ENCODE results near the gene MYH10. TPM values are rescaled to one million over a fixed set of nuclear protein-coding genes. Genes with fewer than 3 reads are reported as not detected.

The MYH10 gene
- total RNA-seq, 1 experiment from 2014 or later = 147 TPM

DNA sequence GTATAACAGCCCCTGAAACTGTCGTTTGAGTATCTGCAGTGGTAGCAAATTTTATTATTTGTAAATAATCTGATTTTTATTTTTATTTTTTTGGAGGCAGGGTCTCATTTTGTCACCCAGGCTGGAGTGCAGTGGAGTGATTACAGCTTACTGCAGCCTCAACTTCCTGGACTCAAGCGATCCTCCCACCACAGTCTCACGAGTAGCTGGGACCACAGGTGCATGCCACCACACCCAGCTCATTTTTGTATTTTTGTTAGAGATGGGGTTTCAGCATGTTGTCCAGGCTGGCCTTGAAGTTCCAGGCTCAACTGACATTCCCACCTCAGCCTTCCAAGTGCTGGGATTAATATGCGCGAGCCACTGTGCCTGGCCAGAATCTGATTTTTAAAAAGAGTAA is 192.1 kb downstream of the MYH10 start:
- DNase-seq (ENCODE audit: low spot score) = no peak
- in situ Hi-C loops (cut with HindIII; ENCODE audit: low sequenced_read_pairs) = no loop called here

GRCh38 chr17:8436844-8437171 is 193.7 kb downstream of the MYH10 start:
- no peak for DNase-seq (ENCODE audit: low spot score)
- in situ Hi-C loops (cut with HindIII; ENCODE audit: low sequenced_read_pairs) = no loop called here

DNA sequence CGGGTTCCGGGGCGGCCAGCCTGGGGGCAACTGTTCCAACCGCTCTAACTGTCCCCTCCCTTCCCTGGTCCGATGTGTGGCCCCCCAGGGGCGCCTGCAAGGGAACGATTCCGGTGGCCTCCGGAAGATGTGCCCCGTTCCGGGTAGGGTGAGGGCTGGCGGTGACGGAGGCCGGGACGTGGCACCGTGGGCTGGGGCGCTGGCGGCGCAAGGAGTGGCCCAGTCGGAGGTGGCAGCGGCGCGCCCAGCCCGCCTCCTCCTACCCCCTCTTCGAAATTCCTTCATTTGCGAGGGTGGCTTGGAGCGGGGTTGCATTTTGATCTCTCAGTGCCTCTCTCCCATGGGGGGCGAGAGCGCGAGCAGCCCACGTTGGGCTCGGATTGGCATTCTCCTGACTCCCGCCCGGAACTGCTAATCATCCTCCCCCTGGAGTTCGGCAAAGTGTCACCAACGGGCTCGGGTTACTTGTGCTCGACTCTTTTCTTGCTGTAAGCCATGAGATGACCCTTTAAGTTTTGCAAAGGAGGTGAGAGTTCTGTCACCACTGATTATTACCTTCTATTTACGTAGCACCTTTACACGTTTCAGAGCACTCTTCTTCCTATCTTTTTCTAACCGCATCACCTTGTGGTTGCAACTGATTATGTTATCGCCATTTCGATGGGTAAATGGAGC is 194.2 kb downstream of the MYH10 start:
- DNase-seq (ENCODE audit: low spot score) = peak; percentile 40
- in situ Hi-C loops (cut with HindIII; ENCODE audit: low sequenced_read_pairs) = no loop called here

DNA sequence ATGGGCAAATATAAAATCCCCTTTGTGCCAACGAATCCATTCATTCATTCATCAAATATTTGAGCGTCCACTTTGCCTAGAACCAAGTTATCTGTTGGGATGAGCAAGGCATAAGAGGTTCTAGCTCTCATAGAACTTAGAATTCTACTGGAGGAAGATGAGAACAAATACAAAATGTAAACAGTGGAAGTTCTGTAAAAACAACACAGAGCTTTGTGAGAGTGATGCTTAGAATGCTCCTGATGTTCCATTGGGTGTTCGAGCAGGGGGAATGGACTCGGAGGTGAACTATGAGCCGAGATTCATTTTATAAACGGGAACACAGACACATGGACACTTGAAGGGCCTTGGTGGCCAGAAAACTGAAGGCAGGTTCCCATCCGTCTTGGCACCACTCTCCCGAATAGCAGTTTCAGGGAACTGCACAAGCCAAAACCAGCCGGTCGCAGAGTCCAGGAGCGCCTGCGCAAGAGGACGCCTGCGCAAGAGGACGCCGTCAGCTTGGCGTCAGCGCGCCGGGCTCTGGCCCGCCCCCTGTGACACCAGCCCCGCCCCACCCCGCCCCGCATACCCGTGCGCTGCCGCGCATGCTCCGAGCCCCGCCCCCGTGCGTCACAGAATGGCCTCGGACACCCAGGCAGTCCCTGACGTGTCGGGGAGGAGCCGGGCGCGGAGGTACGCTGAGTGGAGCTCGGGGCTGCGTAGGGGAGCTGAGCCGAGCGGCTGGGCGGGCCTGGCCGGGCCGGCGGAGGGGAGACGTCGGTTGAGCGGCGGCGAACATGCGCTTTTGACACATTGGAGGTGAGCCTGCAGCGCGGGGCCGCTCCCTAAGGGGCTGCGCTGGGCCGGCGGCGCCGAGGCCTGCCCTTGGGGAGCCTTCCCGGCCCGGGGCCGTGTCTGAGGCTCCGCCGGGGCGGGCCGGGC is 195.0 kb downstream of the MYH10 start, which contains the start of gene NDEL1:
TSS of gene NDEL1 (plus strand) at position 640 of the 924 bp plus-strand sequence. CDS start 8,388 bp downstream, outside the sequence.
- in situ Hi-C loops (cut with HindIII; ENCODE audit: low sequenced_read_pairs) = no loop called here
- peak; percentile 97 for DNase-seq (ENCODE audit: low spot score)

- DNase-seq (ENCODE audit: low spot score) = no peak
- in situ Hi-C loops (cut with HindIII; ENCODE audit: low sequenced_read_pairs) = no loop called here
Observed at GRCh38 chr17:8430966-8431365, 199.6 kb downstream of the MYH10 start.

- DNase-seq (ENCODE audit: low spot score) = no peak
- in situ Hi-C loops (cut with HindIII; ENCODE audit: low sequenced_read_pairs) = no loop called here
Observed at GRCh38 chr17:8426802-8427201, 203.7 kb downstream of the MYH10 start.

DNA sequence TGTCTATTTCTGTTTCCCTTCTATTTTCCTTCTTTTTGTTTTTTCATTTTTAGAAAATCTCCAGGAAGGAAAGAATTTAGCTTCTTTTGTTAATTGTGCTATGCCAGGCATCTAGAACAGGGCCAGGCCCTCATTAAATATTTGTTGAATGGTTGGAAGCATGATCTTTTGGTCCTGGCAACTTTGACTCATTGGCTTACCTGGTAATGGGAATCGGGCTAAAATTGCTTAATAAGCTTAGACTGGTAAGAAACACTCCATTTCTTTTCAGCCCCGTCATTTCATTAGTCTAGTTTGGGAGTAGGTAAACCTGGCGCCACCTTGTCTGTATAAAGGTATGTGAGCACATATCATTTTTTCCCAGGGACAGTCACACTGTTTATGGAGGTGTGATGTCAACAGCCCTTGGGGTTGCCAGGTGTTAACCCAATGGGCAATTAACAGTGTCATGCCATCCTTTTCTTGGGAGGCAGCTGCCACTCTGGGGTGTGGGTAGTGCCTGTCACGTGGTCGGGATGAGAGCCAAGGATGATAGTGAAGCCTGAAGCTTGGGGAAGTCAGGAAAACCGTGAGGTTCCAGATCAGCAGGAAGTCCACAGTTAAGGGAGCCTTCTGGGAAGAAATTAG is 204.3 kb downstream of the MYH10 start:
- DNase-seq (ENCODE audit: low spot score) = no peak
- in situ Hi-C loops (cut with HindIII; ENCODE audit: low sequenced_read_pairs) = no loop called here

Other genes with a start within 250 kb of the MYH10 start
- gene RPL26, start 247.5 kb downstream of the MYH10 start, total RNA-seq (2014; rRNA removed; shearing (Covaris generic)) = 3,963 and 5,110 TPM in 2 replicates
- gene RNF222, start 232.9 kb downstream of the MYH10 start, total RNA-seq (2014; rRNA removed; shearing (Covaris generic)) = 0.03 TPM in 1 of 2 replicates, not detected in the other
- 22.3 and 33.4 TPM in 2 replicates for gene NDEL1, start 194.8 kb downstream of the MYH10 start, total RNA-seq (2014; rRNA removed; shearing (Covaris generic))
- gene CCDC42, start 114.1 kb upstream of the MYH10 start, total RNA-seq (2014; rRNA removed; shearing (Covaris generic)) = not detected in 2 replicates
- gene SPDYE4, start 127.8 kb upstream of the MYH10 start, total RNA-seq (2014; rRNA removed; shearing (Covaris generic)) = not detected in 2 replicates
- not detected in 2 replicates for gene MFSD6L, start 168.6 kb upstream of the MYH10 start, total RNA-seq (2014; rRNA removed; shearing (Covaris generic))
- not detected in 2 replicates for gene PIK3R6, start 236.9 kb upstream of the MYH10 start, total RNA-seq (2014; rRNA removed; shearing (Covaris generic))